Immature natural killer cell (primary cell): Measurements from ENCODE around the gene RFK. TPM values are rescaled to one million over a fixed set of nuclear protein-coding genes. Genes with fewer than 3 reads are reported as not detected.

Experiments
- DNase-seq, 3 donors: peaks; one replicate each; pipeline ENCODE4 v3.0.0; 2022; ENCODE audit warnings: mixed read lengths in 1 of 3
- H3K27ac Mint-ChIP-seq, 6 donors: one replicate each; pipeline ENCODE4 v1.8.0; 2020; ENCODE audit warnings: mixed read lengths in 6 of 6, mild to moderate bottlenecking in 5 of 6, inconsistent platforms in 4 of 6, moderate library complexity in 3 of 6
- H3K27me3 Mint-ChIP-seq, 3 donors: one replicate each; pipeline ENCODE4 v1.8.0; 2020 to 2021; ENCODE audit warnings: low read depth in 3 of 3, mild to moderate bottlenecking in 3 of 3, mixed read lengths in 3 of 3, moderate library complexity in 3 of 3, inconsistent platforms in 1 of 3
- H3K36me3 Mint-ChIP-seq, 3 donors: one replicate each; pipeline ENCODE4 v1.8.0; 2020; ENCODE audit warnings: mixed read lengths in 3 of 3, inconsistent platforms in 2 of 3, mild to moderate bottlenecking in 2 of 3
- H3K4me1 Mint-ChIP-seq, 2 donors: one replicate each; pipeline ENCODE4 v1.8.0; 2020; ENCODE audit warnings: inconsistent platforms in 2 of 2, mild to moderate bottlenecking in 2 of 2, mixed read lengths in 2 of 2, moderate library complexity in 1 of 2
- H3K4me3 Mint-ChIP-seq, 5 donors: one replicate each; pipeline ENCODE4 v1.8.0; 2020; ENCODE audit warnings: mild to moderate bottlenecking in 5 of 5, mixed read lengths in 5 of 5, inconsistent platforms in 3 of 5, moderate library complexity in 3 of 5
- H3K9me3 Mint-ChIP-seq, 6 donors: one replicate each; pipeline ENCODE4 v1.8.0; 2020; ENCODE audit warnings: mild to moderate bottlenecking in 6 of 6, mixed read lengths in 6 of 6, inconsistent platforms in 4 of 6, moderate library complexity in 3 of 6
- polyA plus RNA-seq, 3 donors: library from polyadenylated mRNA; unstranded; fragments of 300-500 nt; fragmentation: Illumina TruSeq; gene quantifications; one replicate each; pipeline ENCODE4 v1.2.3, GENCODE V29; 2021

The RFK gene
- polyA plus RNA-seq, 3 donors from 2014 or later, result 7.8 to 21.3 (median 20.0) TPM

DNA sequence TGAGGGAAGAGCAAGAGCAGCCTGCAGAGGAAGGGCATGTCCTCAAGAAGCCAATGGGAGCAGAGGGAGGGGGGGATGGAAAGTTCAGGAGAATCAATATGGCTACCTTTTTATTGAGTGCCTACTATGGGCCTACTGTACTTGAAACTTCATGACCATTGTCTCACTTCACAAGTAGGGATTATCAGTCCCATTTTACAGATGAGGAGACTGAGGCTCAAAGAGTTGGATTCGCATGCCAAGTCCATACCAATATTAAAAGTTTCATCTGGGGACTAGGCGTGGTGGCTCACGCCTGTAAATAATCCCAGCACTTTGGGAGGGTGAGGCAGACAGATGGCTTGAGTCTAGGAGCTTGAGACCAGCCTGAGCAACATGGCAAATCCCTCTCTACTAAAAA is 40.0 kb downstream of the RFK start:
- Mint-ChIP-seq H3K27me3 (peaks cover 0 to 12% (median 0%) of the 10 kb centered on the region in 3 donors), H3K27ac (no peak overlapping the region), H3K36me3 (peaks cover 0 to 5% (median 0%) of the 10 kb centered on the region in 3 donors), H3K4me3 (no peak overlapping the region), H3K4me1 (no peaks in the 10 kb centered on the region), H3K9me3 (no peaks in the 10 kb centered on the region)
- no peak for DNase-seq

DNA sequence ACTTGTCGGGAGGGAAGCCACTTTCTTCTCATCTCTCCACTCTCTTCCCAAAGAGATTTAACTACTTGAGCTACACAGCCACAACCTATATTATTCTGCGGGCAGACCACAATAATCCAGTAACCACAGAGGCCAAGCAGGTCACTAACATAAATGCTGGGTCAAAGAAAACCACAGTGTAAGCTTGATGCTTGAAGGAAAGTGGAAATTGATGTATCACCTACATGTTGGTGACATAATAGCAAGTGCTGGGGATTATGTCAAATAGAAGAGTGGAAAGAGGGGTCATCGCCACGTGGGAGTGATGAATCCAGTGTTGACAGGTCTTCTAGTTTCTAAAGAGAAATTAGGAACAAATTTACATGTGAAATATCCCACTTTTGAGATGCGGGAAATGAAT is 40.9 kb downstream of the RFK start:
- Mint-ChIP-seq H3K27ac (no peak overlapping the region), H3K36me3 (no peaks in the 10 kb centered on the region), H3K9me3 (no peaks in the 10 kb centered on the region), H3K4me3 (no peak overlapping the region), H3K27me3 (peaks cover 0 to 10% (median 0%) of the 10 kb centered on the region in 3 donors), H3K4me1 (no peaks in the 10 kb centered on the region)
- DNase-seq, result no peak

DNA sequence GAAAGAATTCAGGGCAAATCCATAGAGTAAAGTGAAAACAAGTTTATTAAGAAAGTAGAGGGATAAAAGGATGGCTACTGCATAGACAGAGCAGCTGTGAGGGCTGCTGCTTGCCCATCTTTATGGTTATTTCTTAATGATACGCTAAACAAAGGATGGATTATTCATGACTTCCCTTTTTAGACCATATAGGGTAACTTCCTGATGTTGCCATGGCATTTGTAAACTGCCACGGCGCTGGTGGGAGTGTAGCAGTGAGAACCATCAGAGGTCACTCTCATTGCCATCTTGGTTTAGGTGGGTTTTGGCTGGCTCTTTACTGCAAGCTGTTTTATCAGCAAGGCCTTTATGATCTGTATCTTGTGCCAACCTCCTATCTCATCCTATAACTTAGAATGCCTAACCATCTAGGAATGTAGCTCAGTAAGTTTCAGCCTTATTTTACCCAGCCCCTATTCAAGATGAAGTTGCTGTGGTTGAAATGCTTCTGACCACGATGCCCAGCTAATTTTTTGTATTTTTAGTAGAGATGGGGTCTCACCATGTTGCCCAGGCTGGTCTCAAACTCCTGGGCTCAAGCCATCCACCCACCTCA is 42.1 kb downstream of the RFK start:
- H3K36me3 Mint-ChIP-seq, result no peaks in the 10 kb centered on the region
- peaks cover 0 to 10% (median 0%) of the 10 kb centered on the region in 3 donors for H3K27me3 Mint-ChIP-seq
- no peaks in the 10 kb centered on the region for H3K9me3 Mint-ChIP-seq
- DNase-seq, result no peak
- no peak overlapping the region for H3K4me3 Mint-ChIP-seq
- no peaks in the 10 kb centered on the region for H3K4me1 Mint-ChIP-seq
- H3K27ac Mint-ChIP-seq, result no peak overlapping the region

DNA sequence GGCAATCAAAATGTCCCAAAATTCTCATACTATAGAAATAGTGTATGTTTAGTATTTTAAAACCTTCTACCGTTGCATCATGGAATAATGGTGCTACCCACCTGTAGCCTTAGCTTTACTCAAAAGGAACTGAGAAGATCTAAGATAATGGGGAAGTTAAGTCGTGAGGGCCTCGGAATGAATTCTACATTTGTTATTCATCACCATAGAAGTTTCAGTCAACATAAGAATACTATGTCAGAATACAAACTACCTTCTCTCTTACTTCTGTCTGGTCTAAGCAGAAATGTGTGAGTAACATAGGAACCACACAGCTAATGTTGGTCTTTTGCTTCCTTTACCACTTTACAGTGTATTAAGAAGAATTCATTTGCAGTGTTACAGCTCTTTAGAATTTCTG is 43.2 kb downstream of the RFK start:
- peaks cover 0 to 5% (median 0%) of the 10 kb centered on the region in 3 donors for H3K27me3 Mint-ChIP-seq
- no peaks in the 10 kb centered on the region for H3K4me1 Mint-ChIP-seq
- no peak for DNase-seq
- H3K27ac Mint-ChIP-seq, result no peak overlapping the region
- H3K9me3 Mint-ChIP-seq, result no peaks in the 10 kb centered on the region
- no peaks in the 10 kb centered on the region for H3K36me3 Mint-ChIP-seq
- H3K4me3 Mint-ChIP-seq, result no peak overlapping the region

DNA sequence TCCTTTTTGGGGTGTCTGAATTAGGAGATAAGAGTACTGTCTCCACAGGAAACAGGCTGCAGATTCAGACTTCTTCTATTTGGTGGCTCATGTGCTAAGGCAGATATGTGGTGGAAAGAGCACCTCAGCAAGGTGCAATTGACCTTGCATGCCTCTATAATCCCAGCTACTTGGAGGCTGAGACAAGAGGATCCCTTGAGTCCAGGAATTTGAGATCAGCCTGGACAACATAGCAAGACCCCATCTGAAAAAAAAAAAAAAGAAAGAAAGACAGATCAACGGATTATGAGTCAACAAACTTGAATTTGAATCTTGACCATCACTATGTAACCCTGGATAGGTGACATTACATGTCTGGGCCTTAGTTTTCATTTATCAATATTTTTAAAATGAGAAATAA is 44.4 kb downstream of the RFK start:
- peaks cover 0 to 9% (median 0%) of the 10 kb centered on the region in 3 donors for H3K27me3 Mint-ChIP-seq
- H3K9me3 Mint-ChIP-seq, result no peaks in the 10 kb centered on the region
- no peaks in the 10 kb centered on the region for H3K4me1 Mint-ChIP-seq
- DNase-seq, result no peak
- no peaks in the 10 kb centered on the region for H3K36me3 Mint-ChIP-seq
- no peak overlapping the region for H3K4me3 Mint-ChIP-seq
- no peak overlapping the region for H3K27ac Mint-ChIP-seq

DNA sequence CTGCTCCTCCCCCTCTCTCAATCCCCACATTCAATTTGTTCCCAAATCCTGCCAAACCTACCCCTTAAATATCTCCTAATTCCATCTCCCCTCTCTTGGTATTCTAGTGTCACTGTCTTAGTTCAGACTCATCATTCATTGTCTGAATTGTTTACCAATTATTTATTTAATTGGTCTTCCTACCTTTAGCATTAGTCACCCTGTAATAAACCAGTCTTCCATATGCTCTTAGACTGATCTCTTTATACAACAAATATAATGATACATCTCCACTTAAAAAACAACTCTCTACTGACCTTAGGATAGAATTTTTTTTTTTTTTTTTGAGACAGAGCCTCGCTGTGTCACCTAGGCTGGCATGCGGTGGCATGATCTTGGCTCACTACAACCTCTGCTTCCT is 51.4 kb downstream of the RFK start:
- Mint-ChIP-seq H3K4me3 (no peak overlapping the region), H3K27me3 (peaks cover 2 to 10% (median 6%) of the 10 kb centered on the region in 3 donors), H3K36me3 (no peaks in the 10 kb centered on the region), H3K9me3 (no peaks in the 10 kb centered on the region), H3K27ac (no peak overlapping the region), H3K4me1 (no peaks in the 10 kb centered on the region)
- DNase-seq, result no peak

DNA sequence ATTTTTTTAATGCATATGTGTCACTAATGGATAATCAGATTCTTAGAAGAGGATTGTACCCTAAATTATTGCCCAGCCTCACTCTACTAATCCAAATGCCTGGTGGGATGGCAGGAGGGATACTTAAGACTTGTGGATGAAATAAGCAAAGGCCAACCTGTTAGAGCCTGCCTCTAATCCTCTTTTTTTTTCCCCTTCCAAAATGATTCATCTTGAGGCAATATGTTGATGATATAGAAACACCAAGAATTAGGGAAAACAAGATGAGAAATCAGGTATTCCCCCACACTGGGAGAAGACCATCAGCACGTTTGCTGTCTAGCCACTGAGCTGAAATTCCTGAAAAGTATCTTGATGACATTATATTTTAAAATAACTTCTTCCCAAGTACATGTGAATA is 52.0 kb downstream of the RFK start:
- Mint-ChIP-seq H3K9me3 (no peaks in the 10 kb centered on the region), H3K4me1 (no peaks in the 10 kb centered on the region), H3K27ac (no peak overlapping the region), H3K4me3 (no peak overlapping the region), H3K36me3 (no peaks in the 10 kb centered on the region), H3K27me3 (peaks cover 2 to 10% (median 6%) of the 10 kb centered on the region in 3 donors)
- DNase-seq, result no peak

DNA sequence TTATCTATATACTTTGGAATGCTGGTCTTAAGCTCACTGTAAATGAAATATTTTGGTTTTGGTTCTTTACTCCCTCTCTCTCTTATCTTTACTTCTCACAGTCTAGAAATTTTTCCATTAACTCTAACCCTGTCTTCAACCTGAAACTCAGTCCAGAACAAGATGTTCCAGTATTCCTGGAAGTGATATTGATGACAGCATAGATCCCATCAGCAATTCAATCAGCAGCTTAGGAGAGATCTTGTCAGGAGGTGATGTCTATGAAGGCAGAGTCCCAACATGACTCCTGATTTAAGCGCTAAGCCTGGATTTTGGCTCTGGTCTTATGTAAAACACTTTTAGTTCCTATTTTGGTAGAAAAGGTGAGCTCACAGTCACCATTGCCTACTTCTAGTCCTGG is 52.6 kb downstream of the RFK start:
- H3K36me3 Mint-ChIP-seq, result no peaks in the 10 kb centered on the region
- no peak overlapping the region for H3K27ac Mint-ChIP-seq
- DNase-seq, result no peak
- no peaks in the 10 kb centered on the region for H3K9me3 Mint-ChIP-seq
- peaks cover 2 to 10% (median 6%) of the 10 kb centered on the region in 3 donors for H3K27me3 Mint-ChIP-seq
- no peaks in the 10 kb centered on the region for H3K4me1 Mint-ChIP-seq
- H3K4me3 Mint-ChIP-seq, result no peak overlapping the region

DNA sequence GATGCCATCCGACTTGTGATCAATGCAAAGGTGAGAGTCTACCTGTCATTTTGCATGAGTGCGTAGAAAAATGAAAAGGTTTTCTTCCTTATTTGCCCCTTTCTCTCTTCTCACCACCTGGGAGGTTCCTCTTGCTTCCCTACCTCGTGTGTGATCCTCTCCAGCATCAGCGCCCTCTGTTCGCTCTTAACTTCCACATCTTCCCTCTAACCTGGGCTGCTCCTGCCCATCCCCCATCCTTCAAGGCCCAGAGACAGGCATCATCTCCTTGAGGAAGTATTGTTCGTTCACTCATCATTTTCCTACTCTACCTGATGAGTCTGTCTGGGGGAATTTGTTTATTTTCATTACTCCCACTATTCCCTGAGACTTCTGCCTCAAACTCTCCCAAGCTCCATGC is 55.8 kb downstream of the RFK start:
- DNase-seq, result no peak
- no peak overlapping the region for H3K4me3 Mint-ChIP-seq
- no peak overlapping the region for H3K27ac Mint-ChIP-seq
- H3K36me3 Mint-ChIP-seq, result no peaks in the 10 kb centered on the region
- no peaks in the 10 kb centered on the region for H3K4me1 Mint-ChIP-seq
- peaks cover 4 to 5% (median 4%) of the 10 kb centered on the region in 3 donors for H3K27me3 Mint-ChIP-seq
- H3K9me3 Mint-ChIP-seq, result no peaks in the 10 kb centered on the region

DNA sequence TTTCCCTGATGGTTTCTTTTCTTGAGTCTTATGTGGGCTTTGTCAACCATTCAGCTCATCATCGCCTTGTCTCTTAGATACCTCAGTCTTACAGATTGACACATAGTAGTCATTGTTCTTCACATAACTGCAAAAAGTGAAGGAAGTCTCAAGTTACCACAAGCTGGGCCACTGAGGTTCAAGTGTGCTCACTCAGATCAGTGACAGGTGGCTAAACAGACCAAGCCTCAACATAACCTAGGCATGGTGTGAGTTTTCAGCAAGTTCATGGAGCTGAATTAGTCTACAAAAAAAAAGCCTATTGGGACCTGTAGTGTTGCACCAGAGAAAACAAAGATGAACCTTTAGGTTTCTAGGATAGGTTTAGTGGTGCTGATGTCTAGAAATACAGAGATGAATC is 58.2 kb downstream of the RFK start:
- peaks cover 0 to 2% (median 0%) of the 10 kb centered on the region in 6 donors for H3K9me3 Mint-ChIP-seq
- H3K27ac Mint-ChIP-seq, result no peak overlapping the region

More for the DNA sequence above, 58.2 kb downstream of the RFK start:
- no peaks in the 10 kb centered on the region for H3K36me3 Mint-ChIP-seq
- no peak overlapping the region for H3K4me3 Mint-ChIP-seq
- DNase-seq, result no peak
- peaks cover 0 to 4% (median 2%) of the 10 kb centered on the region in 3 donors for H3K27me3 Mint-ChIP-seq
- H3K4me1 Mint-ChIP-seq, result no peaks in the 10 kb centered on the region

Other genes with a start within 250 kb of the RFK start
- 10 to 100 TPM in 1 of 3 donors, 1 to 10 TPM in 2; 4.8 to 18.9 (median 9.1) TPM for gene GCNT1, start 64.8 kb upstream of the RFK start, polyA plus RNA-seq